NCI-H1436 treated with DMSO at 0.1 percent for 48 hours (cell line): ENCODE measurements around the gene XYLT2.

Experiments
- DNase-seq: peaks from one replicate; lab custom pipeline; 2025; lab: John Stamatoyannopoulos, UW

XYLT2 gene

GRCh38 chr17:50363217-50364060 lies 17.5 kb downstream of the XYLT2 start:
- no peak for DNase-seq

- no peak for DNase-seq
Measured at GRCh38 chr17:50364061-50364458, 18.1 kb downstream of the XYLT2 start.

- no peak for DNase-seq
Measured at GRCh38 chr17:50364715-50365114, 18.8 kb downstream of the XYLT2 start.

GRCh38 chr17:50365165-50365564 lies 19.2 kb downstream of the XYLT2 start:
- no peak for DNase-seq

- DNase-seq = no peak
Measured at GRCh38 chr17:50365649-50366393, 19.9 kb downstream of the XYLT2 start.

- DNase-seq = no peak
Measured at GRCh38 chr17:50367401-50367800, 21.5 kb downstream of the XYLT2 start.

- no peak for DNase-seq
Measured at GRCh38 chr17:50370052-50370451, 24.1 kb downstream of the XYLT2 start.

GRCh38 chr17:50371526-50371925 lies 25.6 kb downstream of the XYLT2 start:
- no peak for DNase-seq

GRCh38 chr17:50372222-50372757 lies 26.4 kb downstream of the XYLT2 start:
- DNase-seq = no peak

DNA sequence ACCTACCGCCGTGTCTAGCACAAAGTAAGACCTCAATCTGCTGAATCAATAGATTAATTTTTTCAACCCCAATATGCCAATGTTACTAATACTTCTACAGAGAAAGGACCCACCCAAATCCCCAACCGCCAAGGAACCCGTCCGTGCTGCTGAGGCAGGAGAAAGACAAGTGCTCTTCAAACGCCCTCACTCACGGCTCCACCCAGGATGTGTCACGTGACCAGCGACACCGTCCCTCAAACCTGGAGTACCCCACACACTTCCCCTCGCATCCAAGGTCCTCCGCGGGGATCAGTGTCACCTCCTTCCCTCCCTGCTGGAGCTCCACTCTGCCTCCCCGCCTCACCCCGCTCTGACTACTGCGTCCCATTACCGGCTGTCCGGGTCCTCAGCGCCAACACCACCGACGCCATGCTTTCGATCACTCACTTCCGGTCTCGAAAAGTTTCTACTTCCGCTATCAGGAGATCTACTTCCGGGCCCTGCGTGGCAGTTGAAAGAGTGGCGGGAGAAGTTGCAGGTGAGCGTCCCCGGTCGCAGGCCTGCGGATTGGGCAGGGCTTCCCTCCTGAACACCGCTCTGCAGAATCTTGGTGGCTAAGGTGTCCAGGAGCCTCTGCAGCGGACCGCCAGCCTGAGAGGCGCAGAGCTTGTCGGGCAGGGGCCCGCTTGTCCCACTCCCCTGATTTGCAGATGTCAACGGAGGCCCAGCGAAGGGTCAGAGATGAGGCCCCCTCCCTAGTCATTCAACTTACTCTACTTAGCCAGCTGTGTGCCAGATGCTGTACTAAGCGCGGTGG lies 27.0 kb downstream of the XYLT2 start, which contains the start of the genes EME1 and MRPL27:
Gene EME1 (plus strand): TSS at position 472 of the 799 bp plus-strand sequence. CDS start 1,980 bp downstream, outside the sequence.
Gene MRPL27 (minus strand): TSS at position 427 of the 799 bp plus-strand sequence. CDS start 14 bp downstream, at position 413.
- DNase-seq = peak; percentile 86

DNA sequence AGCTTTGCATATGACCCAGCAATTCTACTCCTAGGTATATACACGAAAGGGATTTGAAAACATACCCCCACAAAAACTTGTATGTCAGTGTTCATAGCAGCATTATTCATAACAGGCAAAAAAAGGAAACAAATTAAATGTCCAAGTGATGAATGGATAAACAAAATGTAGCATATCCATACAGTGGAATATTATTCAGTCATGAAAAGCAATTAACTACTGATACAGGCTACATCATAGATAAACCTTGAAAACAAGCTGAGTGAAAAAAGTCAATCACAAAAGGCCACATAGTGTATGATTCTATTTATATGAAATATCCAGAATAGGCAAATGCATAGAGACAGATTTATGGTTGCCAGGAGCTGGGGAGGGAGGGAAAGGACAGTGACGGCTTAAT lies 27.8 kb downstream of the XYLT2 start:
- no peak for DNase-seq

GRCh38 chr17:50375858-50376538 lies 30.1 kb downstream of the XYLT2 start:
- no peak for DNase-seq

GRCh38 chr17:50379351-50380132 lies 33.6 kb downstream of the XYLT2 start:
- no peak for DNase-seq

DNA sequence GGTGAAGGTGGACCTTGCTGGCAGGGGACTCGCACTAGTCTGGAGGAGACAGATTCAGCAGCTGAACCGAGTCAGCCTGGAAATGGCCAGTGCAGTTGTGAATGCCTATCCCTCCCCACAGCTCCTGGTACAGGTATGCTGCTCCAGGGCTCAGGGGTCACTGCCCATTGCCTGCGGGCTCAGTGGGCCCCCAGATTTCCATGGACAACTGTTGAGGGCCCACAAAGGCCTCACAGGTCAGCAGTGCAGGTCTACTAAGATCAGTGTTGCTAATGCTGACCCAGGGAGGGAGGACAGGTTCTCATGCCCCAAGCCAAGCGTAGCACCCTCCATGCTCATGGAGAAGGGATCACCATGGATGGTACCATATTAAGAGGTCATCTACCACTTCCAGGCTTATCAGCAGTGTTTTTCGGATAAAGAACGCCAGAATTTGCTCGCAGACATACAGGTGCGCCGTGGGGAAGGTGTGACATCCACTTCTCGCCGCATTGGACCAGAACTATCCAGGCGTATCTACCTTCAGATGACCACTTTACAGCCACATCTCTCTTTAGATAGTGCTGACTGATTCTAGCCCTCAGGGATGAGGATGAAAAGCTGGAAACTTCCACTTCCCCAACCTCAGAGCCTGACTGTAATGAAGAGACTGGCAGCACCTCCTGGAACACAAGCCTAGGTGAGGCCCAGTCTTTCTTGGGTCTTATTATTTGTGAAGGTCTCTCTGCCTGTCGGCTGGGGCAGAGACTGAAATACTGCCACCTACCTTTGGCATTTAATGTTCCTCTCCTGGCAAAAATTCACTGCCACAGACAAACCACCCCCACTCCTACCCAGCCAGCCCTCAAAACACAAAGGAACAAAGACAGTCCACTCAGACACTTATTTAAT lies 34.7 kb downstream of the XYLT2 start:
- DNase-seq = no peak

GRCh38 chr17:50381260-50381815 lies 35.4 kb downstream of the XYLT2 start:
- DNase-seq = no peak

DNA sequence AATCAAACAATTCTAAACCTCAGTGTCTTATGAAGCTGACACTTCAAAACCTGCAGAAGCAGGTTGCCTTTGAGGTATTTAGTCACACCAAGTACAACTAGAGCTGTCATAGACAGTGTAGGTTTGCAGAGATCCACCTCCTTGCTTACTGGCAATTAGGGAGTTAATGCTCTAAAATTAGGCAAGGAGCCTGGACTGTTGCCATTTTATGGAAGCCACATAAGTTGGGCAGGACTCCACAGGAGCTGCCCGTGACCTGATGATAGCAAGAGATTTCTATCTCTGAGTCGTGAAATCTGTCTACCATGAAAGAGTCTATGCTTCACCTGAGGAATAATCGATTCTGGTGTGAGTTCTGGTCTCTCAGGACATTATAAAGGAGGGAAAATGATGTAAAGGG lies 36.0 kb downstream of the XYLT2 start:
- no peak for DNase-seq

DNA sequence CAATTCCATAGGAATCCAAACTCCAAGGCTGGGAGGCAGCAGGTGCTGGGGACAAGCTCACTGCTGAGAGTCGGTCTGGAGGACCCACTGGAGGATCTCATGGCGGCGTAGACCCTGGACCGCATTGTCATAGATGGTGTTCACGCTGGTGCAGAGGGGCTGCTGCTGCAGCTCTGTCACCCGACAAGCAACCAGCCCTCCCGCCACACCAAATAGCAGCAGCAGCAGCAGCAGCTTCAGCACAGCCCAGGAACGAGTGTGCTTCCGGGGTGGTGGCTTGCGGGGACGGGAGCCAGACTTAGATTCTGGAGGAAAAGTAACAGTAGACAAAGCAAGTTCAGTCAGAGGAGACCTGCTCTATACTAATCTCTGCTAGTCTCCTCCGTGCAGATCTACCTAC lies 37.0 kb downstream of the XYLT2 start:
- no peak for DNase-seq

GRCh38 chr17:50386510-50386909 lies 40.6 kb downstream of the XYLT2 start:
- DNase-seq = no peak

- DNase-seq = no peak
Measured at GRCh38 chr17:50388728-50389127, 42.8 kb downstream of the XYLT2 start.
